Measurements from ENCODE around the gene SEC14L6.

GRCh38 chr22:30565341-30565740 is 18.8 kb upstream of the SEC14L6 start:
- no peak for TF ChIP-seq CTCF (IDR thresholded peaks at IDR 0.05; ENCODE audit: low read depth, low read length, poor library complexity, severe bottlenecking)
- no peak for TF ChIP-seq EZH2phosphoT487 (IDR thresholded peaks at IDR 0.05; ENCODE audit: borderline replicate concordance, low read length)

Measured in DOHH2 (cell line).